ENCODE measurements around the gene SETD2.

The SETD2 gene

GRCh38 chr3:47007482-47008233 is 156.3 kb downstream of the SETD2 start:
- no peak for DNase-seq

GRCh38 chr3:47007001-47007400 is 156.9 kb downstream of the SETD2 start:
- DNase-seq, result no peak

- no peak for DNase-seq
Measured at GRCh38 chr3:47006145-47006651, 157.7 kb downstream of the SETD2 start.

GRCh38 chr3:47005212-47006144 is 158.4 kb downstream of the SETD2 start:
- DNase-seq, result no peak

- DNase-seq, result no peak
Measured at GRCh38 chr3:47004369-47005211, 159.3 kb downstream of the SETD2 start.

GRCh38 chr3:47003461-47004368 is 160.2 kb downstream of the SETD2 start:
- no peak for DNase-seq

GRCh38 chr3:47003056-47003410 is 160.9 kb downstream of the SETD2 start:
- no peak for DNase-seq

GRCh38 chr3:47002171-47003055 is 161.5 kb downstream of the SETD2 start:
- no peak for DNase-seq

- DNase-seq, result no peak
Measured at GRCh38 chr3:47001731-47002170, 162.2 kb downstream of the SETD2 start.

- DNase-seq, result no peak
Measured at GRCh38 chr3:47000922-47001730, 162.8 kb downstream of the SETD2 start.

- no peak for DNase-seq
Measured at GRCh38 chr3:47000198-47000815, 163.6 kb downstream of the SETD2 start.

- no peak for DNase-seq
Measured at GRCh38 chr3:46999516-47000197, 164.3 kb downstream of the SETD2 start.

GRCh38 chr3:46998852-46999515 is 164.9 kb downstream of the SETD2 start:
- DNase-seq, result no peak

- DNase-seq, result peak; percentile 88
Measured at GRCh38 chr3:46998121-46998851, 165.6 kb downstream of the SETD2 start.

GRCh38 chr3:46997453-46998091 is 166.3 kb downstream of the SETD2 start:
- no peak for DNase-seq

- no peak for DNase-seq
Measured at GRCh38 chr3:46996689-46997452, 167.0 kb downstream of the SETD2 start.

All from CD4-positive, alpha-beta T cell treated with Interleukin-6 for 4 hours (primary cell).